Kidney (tissue), 14 donors: Measurements from ENCODE around the gene MAVS. TPM values are rescaled to one million over a fixed set of nuclear protein-coding genes. Genes with fewer than 3 reads are reported as not detected.
"Not testable (repeated sequence)": the region's sequence is repeated elsewhere in the genome, so short reads cannot be mapped to it uniquely, and the experiment has no call there.

Source experiments
- DNase-seq, 5 donors: peaks; one replicate each; pipeline ENCODE4 v3.0.0-alpha.2; 2013 to 2020
- FAIRE-seq: peaks from 2 replicates; lab custom pipeline; 2012; peaks lifted over from hg19 to GRCh38; lab: Jason Lieb, UNC
- H3K27ac ChIP-seq, 2 donors: one replicate each; pipeline ENCODE4 v1.7.0; 2013; ENCODE audit warnings: low read depth in 2 of 2, low read length in 2 of 2, inconsistent platforms in 1 of 2
- H3K27me3 ChIP-seq: one replicate; pipeline ENCODE4 v1.7.1; 2013; ENCODE audit warnings: low read length, inconsistent platforms; ENCODE audit not compliant: control insufficient read depth, insufficient read depth
- H3K36me3 ChIP-seq, 3 donors: one replicate each; pipeline versions ENCODE4 v1.7.0 to v1.7.1; 2013; ENCODE audit warnings: low read length in 3 of 3, control low read depth in 1 of 3, inconsistent platforms in 1 of 3; ENCODE audit not compliant: insufficient read depth in 3 of 3, control insufficient read depth in 2 of 3
- H3K4me1 ChIP-seq, 3 donors: one replicate each; pipeline versions ENCODE4 v1.7.0 to v1.7.1; 2013; ENCODE audit warnings: low read length in 3 of 3, inconsistent platforms in 1 of 3, low read depth in 1 of 3; ENCODE audit not compliant: control insufficient read depth in 2 of 3, insufficient read depth in 2 of 3
- H3K4me3 ChIP-seq, 3 donors: one replicate each; pipeline versions ENCODE4 v1.7.0 to v1.8.1; 2013; ENCODE audit warnings: low read length in 3 of 3, control low read depth in 1 of 3, inconsistent platforms in 1 of 3
- H3K9ac ChIP-seq, 3 donors: one replicate each; pipeline versions ENCODE4 v1.7.0 to v1.7.1; 2013; ENCODE audit warnings: low read length in 3 of 3, control low read depth in 1 of 3, inconsistent platforms in 1 of 3
- H3K9me3 ChIP-seq, 3 donors: one replicate each; pipeline versions ENCODE4 v1.7.0 to v1.7.1; 2013; ENCODE audit warnings: low read length in 3 of 3, control low read depth in 1 of 3, inconsistent platforms in 1 of 3; ENCODE audit not compliant: control insufficient read depth in 2 of 3, insufficient read depth in 1 of 3
- intact Hi-C: fragments of 100-400 bp; cut with DNase I; formaldehyde crosslinking; loops from one replicate; pipeline ENCODE4 v1.11.1; 2022
- polyA plus RNA-seq: library from polyadenylated mRNA; stranded (reverse); fragments of 350-450 nt; fragmentation: Illumina TruSeq; extraction: RNeasy Lipid Tissue Mini Kit (QIAGEN cat#74804); gene quantifications from one replicate; pipeline ENCODE4 v1.2.3, GENCODE V29; 2014; ENCODE audit warnings: low read depth, low replicate concordance; ENCODE audit not compliant: insufficient read depth
- total RNA-seq: library from RNA; stranded (reverse); fragmentation: NEBNext Ultra II Directional; extraction: Animal tissue kit (Norgen Biotek cat#: 25700); gene quantifications from one replicate; pipeline ENCODE4 v1.2.1, GENCODE V29; 2021
- TF ChIP-seq, protein P1 (sequence below): IDR thresholded peaks from 3 replicates; pipeline ENCODE4 v1.5.1; 2012; ENCODE audit warnings: mild to moderate bottlenecking, moderate library complexity, borderline replicate concordance; ENCODE audit not compliant: insufficient read depth; ENCODE audit errors: extremely low read depth
- donor health status: control.
- donor health status: control.
- donor health status: control.
- donor health status: control.
- donor health status: control.
- donor health status: DM: yes; HTN: yes; CAD: no.
- donor health status: Normal renal cell carcinoma (clear cell type).

Gene MAVS
- total and polyA plus RNA-seq, 2 donors from 2014 or later, result 10.0 to 46.8 TPM

DNA sequence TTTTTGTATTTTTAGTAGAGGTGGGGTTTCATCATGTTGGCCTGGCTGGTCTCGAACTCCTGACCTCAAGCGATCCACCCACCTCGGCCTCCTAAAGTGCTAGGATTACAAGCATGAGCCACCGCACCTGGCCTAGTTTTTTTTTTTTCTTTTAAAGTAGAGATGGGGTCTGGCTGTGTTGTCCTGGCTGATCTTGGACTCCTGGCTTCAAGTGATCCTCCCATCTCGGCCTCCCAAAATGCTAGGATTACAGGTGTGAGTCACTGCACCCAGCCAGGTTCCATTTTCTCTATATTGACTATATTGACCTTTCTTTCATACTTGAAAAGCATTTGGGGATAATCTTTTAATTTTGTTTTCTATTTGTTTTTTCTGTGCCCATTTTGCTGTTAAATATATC lies 55.8 kb downstream of the MAVS start:
- no peaks in the 10 kb centered on the region for H3K9me3 ChIP-seq
- H3K27ac ChIP-seq, result no peak overlapping the region
- TF ChIP-seq, protein P1, sequence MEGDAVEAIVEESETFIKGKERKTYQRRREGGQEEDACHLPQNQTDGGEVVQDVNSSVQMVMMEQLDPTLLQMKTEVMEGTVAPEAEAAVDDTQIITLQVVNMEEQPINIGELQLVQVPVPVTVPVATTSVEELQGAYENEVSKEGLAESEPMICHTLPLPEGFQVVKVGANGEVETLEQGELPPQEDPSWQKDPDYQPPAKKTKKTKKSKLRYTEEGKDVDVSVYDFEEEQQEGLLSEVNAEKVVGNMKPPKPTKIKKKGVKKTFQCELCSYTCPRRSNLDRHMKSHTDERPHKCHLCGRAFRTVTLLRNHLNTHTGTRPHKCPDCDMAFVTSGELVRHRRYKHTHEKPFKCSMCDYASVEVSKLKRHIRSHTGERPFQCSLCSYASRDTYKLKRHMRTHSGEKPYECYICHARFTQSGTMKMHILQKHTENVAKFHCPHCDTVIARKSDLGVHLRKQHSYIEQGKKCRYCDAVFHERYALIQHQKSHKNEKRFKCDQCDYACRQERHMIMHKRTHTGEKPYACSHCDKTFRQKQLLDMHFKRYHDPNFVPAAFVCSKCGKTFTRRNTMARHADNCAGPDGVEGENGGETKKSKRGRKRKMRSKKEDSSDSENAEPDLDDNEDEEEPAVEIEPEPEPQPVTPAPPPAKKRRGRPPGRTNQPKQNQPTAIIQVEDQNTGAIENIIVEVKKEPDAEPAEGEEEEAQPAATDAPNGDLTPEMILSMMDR, result no peak
- H3K36me3 ChIP-seq, result no peaks in the 10 kb centered on the region
- H3K4me1 ChIP-seq, result peaks cover 0 to 7% (median 2%) of the 10 kb centered on the region in 3 donors
- FAIRE-seq (no peak), DNase-seq (no peak)
- no peaks in the 10 kb centered on the region for H3K27me3 ChIP-seq
- H3K4me3 ChIP-seq, result no peak overlapping the region
- intact Hi-C loops, result no loop called here
- no peak overlapping the region for H3K9ac ChIP-seq

DNA sequence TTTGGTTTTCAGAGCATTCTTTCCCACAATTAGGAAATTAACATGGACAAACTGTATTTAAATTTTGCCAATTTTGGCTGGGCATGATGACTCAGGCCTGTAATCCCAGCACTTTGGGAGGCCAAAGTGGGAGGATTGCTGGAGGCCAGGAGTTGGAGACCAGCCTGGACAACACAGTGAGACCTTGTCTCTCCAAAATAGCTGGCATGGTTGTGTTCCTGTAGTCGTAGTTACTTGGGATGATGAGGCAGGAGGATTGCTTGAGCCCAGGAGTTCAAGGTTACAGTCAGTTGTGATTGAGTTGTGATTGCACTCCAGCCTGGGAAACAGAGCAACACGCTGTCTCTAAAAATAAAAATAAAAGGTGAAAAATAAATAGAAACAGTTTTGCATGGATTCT lies 57.6 kb downstream of the MAVS start:
- DNase-seq (no peak), FAIRE-seq (no peak)
- H3K27me3 ChIP-seq, result no peaks in the 10 kb centered on the region
- H3K9me3 ChIP-seq, result no peaks in the 10 kb centered on the region
- TF ChIP-seq, protein P1, result no peak
- H3K9ac ChIP-seq, result no peak overlapping the region
- no peak overlapping the region for H3K4me3 ChIP-seq
- intact Hi-C loops, result no loop called here
- peaks cover 0 to 5% (median 2%) of the 10 kb centered on the region in 3 donors for H3K4me1 ChIP-seq
- no peak overlapping the region for H3K27ac ChIP-seq
- peaks cover under 1 to 10% (median 8%) of the 10 kb centered on the region in 3 donors for H3K36me3 ChIP-seq

DNA sequence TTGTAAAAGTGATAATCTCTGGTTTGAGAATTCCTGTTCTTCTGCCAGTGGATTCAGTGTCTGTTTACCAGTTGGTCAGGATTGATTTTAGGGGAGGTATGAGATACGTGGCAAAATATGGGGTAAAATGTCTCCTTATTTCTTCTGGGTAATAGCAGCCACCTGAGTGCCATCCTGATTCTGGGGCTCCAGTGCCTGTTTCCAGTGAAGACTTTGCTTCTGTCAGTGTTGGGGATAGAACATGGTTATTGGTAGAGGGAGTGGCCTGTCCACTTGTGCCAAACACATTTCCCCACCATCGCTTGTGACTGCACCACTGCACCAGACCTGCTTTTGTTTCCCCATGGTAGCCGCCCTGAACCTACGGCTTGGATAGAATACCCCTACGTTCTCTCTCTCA lies 58.2 kb downstream of the MAVS start:
- Histone ChIP-seq H3K27me3 (no peaks in the 10 kb centered on the region), H3K27ac (no peak overlapping the region), H3K4me3 (no peak overlapping the region), H3K9ac (no peak overlapping the region), H3K9me3 (no peaks in the 10 kb centered on the region), H3K36me3 (peaks cover 2 to 10% (median 8%) of the 10 kb centered on the region in 3 donors), H3K4me1 (peaks cover 0 to 5% (median 2%) of the 10 kb centered on the region in 3 donors)
- DNase-seq (no peak), FAIRE-seq (no peak)
- intact Hi-C loops, result no loop called here
- TF ChIP-seq, protein P1, result no peak

DNA sequence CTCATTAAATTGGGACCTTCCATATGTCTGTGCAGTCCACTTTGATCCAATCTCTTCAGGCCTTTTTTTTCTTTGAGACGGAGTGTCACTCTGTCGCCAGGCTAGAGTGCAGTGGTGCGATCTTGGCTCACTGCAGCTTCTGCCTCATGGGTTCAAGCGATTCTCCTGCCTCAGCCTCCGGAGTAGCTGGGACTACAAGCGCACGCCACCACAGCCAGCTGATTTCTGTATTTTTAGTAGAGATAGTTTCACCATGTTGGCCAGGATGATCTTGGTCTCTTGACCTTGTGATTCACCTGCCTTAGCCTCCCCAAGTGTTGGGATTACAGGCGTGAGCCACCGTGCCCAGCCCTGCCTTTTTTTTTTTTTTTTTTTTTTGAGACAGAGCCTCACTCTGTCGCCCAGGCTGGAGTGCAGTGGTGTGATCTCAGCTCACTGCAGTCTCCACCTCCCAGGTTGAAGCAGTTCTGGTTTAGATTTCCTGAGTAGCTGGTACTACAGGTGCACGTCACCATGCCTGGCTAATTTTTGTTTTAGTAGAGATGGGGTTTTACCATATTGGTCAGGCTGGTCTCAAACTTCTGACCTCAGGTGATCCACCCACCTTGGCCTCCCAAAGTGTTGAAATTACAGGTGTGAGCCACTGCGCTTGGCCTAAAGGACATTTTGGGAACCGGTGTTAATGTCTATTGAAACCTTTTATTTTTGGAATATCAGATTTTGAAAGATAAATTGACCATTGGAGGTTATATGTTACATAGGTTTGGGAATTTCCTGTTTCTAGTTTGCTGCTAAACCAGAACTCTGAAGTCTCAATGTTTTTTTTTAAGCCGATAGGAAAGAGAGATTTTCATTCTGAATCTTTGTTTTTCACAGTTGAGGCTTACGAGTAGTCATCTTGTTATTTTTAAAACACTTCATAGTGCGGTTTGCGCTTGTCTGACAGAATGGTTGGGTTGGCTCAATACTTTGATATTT lies 60.4 kb downstream of the MAVS start:
- not testable (repeated sequence) for FAIRE-seq, H3K4me1 ChIP-seq

More for the DNA sequence above, 60.4 kb downstream of the MAVS start:
- H3K27ac ChIP-seq, H3K9me3 ChIP-seq, intact Hi-C loops, H3K27me3 ChIP-seq, DNase-seq, H3K9ac ChIP-seq, H3K4me3 ChIP-seq: not testable (repeated sequence)
- peaks cover 7 to 25% (median 11%) of the 10 kb centered on the region in 3 donors for H3K36me3 ChIP-seq
